M059J (cell line): Measurements from ENCODE around the gene KCTD11. TPM values are rescaled to one million over a fixed set of nuclear protein-coding genes. Genes with fewer than 3 reads are reported as not detected.

Experiments
- DNase-seq: peaks from one replicate; pipeline ENCODE4 v3.0.0-alpha.2; 2012; ENCODE audit warnings: low read depth
- total RNA-seq: library from RNA; depleted of rRNA; stranded (reverse); fragments of >200 nt; shearing (Covaris generic); gene quantifications from 2 replicates; pipeline ENCODE4 v1.2.3, GENCODE V29; 2014; rRNA removed

The KCTD11 gene
- total RNA-seq, 1 experiment from 2014 or later = 7.1 TPM

DNA sequence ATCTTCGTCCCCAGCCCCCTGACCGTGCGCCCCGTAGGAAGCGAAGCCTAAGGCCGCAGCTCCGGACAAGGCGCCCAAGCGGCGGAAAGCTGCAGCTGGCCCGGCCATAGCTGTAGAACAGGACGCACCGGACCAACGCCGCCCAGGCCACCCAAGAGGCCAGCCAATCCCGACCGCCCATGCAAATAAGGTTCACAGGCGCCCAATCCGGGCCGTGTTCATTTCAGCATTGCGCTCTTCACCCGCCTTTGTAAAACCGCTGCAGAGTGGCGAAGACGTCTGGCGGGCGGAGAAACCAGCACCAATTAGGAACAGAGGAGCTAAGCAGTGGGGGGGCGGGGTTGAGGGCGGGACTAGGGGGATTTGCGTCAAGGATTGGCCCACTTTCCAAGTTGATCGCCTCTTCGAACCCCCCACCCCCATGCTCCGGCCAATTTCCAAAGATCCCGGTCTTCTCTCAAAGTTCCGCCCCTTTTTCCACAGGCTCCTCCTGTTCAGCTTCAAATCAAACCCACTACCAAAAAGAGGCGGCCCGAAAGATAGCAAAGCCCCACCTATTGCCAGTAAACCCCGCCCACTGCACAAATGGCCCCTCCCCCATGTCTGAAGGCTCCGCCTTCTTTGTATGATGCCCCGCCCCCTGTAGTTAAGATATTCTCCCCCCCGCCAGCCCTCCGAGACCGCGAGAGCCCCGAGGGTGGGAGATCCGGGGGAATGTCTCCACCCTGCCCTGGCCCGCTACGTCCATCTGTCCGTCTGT is 52.2 kb downstream of the KCTD11 start, which contains the start of gene TMEM256:
Gene TMEM256, minus strand, starts transcription at position 121 of the 760 bp plus-strand sequence. Its CDS starts 13 bp downstream, at position 108.
- DNase-seq = peak; percentile 99

Other genes with a start within 250 kb of the KCTD11 start
- gene ASGR2, start 237.3 kb upstream of the KCTD11 start, total RNA-seq = not detected in 2 replicates
- gene ASGR1, start 172.8 kb upstream of the KCTD11 start, total RNA-seq = not detected in 2 replicates
- 4.7 and 7.8 TPM in 2 replicates for gene DLG4, start 132.3 kb upstream of the KCTD11 start, total RNA-seq
- 294 and 491 TPM in 2 replicates for gene ACADVL, start 132.2 kb upstream of the KCTD11 start, total RNA-seq
- 23.9 and 39.1 TPM in 2 replicates for gene DVL2, start 117.6 kb upstream of the KCTD11 start, total RNA-seq
- gene PHF23, start 112.7 kb upstream of the KCTD11 start, total RNA-seq = 49.6 and 53.3 TPM in 2 replicates
- gene GABARAP, start 109.7 kb upstream of the KCTD11 start, total RNA-seq = 575 and 595 TPM in 2 replicates
- 38.4 and 42.6 TPM in 2 replicates for gene CTDNEP1, start 100.4 kb upstream of the KCTD11 start, total RNA-seq
- 75.1 and 75.3 TPM in 2 replicates for gene ELP5, start 99.9 kb upstream of the KCTD11 start, total RNA-seq
- 0.10 and 2.4 TPM in 2 replicates for gene CLDN7, start 89.7 kb upstream of the KCTD11 start, total RNA-seq
- 0.44 TPM in 1 of 2 replicates, not detected in the other for gene SLC2A4, start 70.4 kb upstream of the KCTD11 start, total RNA-seq
- 0.39 and 0.79 TPM in 2 replicates for gene YBX2, start 57.5 kb upstream of the KCTD11 start, total RNA-seq
- 428 and 432 TPM in 2 replicates for gene EIF5A, start 44.5 kb upstream of the KCTD11 start, total RNA-seq
- gene GPS2, start 36.8 kb upstream of the KCTD11 start, total RNA-seq = 94.3 and 118 TPM in 2 replicates
- gene NEURL4, start 22.8 kb upstream of the KCTD11 start, total RNA-seq = 3.6 and 8.0 TPM in 2 replicates
- gene ACAP1, start 15.6 kb upstream of the KCTD11 start, total RNA-seq = not detected in 2 replicates
- not detected in 2 replicates for gene TMEM95, start 3.0 kb downstream of the KCTD11 start, total RNA-seq
- gene TNK1, start 28.9 kb downstream of the KCTD11 start, total RNA-seq = 0.62 and 0.67 TPM in 2 replicates
- gene PLSCR3, start 42.4 kb downstream of the KCTD11 start, total RNA-seq = 17.0 and 29.2 TPM in 2 replicates
- 122 and 146 TPM in 2 replicates for gene TMEM256, start 51.9 kb downstream of the KCTD11 start, total RNA-seq
- gene NLGN2, start 55.7 kb downstream of the KCTD11 start, total RNA-seq = 8.9 and 16.5 TPM in 2 replicates
- gene SPEM1, start 68.2 kb downstream of the KCTD11 start, total RNA-seq = not detected in 2 replicates
- not detected in 2 replicates for gene SPEM2, start 73.5 kb downstream of the KCTD11 start, total RNA-seq
- not detected in 2 replicates for gene SPEM3, start 76.7 kb downstream of the KCTD11 start, total RNA-seq
- gene TMEM102, start 83.3 kb downstream of the KCTD11 start, total RNA-seq = 5.3 and 10.0 TPM in 2 replicates
- gene FGF11, start 87.3 kb downstream of the KCTD11 start, total RNA-seq = 3.7 and 5.0 TPM in 2 replicates
- 10.7 and 16.6 TPM in 2 replicates for gene CHRNB1, start 92.9 kb downstream of the KCTD11 start, total RNA-seq
- 13.9 and 26.7 TPM in 2 replicates for gene ZBTB4, start 127.5 kb downstream of the KCTD11 start, total RNA-seq
- gene SLC35G6, start 129.3 kb downstream of the KCTD11 start, total RNA-seq = not detected in 2 replicates
- 15.2 and 26.1 TPM in 2 replicates for gene POLR2A, start 132.2 kb downstream of the KCTD11 start, total RNA-seq
- gene TNFSF12, start 196.9 kb downstream of the KCTD11 start, total RNA-seq = 13.3 and 20.3 TPM in 2 replicates
- 3.2 and 4.2 TPM in 2 replicates for gene TNFSF13, start 206.6 kb downstream of the KCTD11 start, total RNA-seq
- 75.1 and 88.2 TPM in 2 replicates for gene SENP3, start 209.8 kb downstream of the KCTD11 start, total RNA-seq
- 120 and 147 TPM in 2 replicates for gene CD68, start 227.5 kb downstream of the KCTD11 start, total RNA-seq
- gene MPDU1, start 231.7 kb downstream of the KCTD11 start, total RNA-seq = 216 and 398 TPM in 2 replicates
- gene SOX15, start 237.9 kb downstream of the KCTD11 start, total RNA-seq = not detected in 2 replicates